MCF 10A (cell line): ENCODE results near the gene IKBKG. TPM values are rescaled to one million over a fixed set of nuclear protein-coding genes. Genes with fewer than 3 reads are reported as not detected.

Experiments used
- BruUV-seq: library from RNA; stranded (reverse); fragments of 400-500 nt; replicated peaks from 2 replicates; lab custom pipeline; 2021; lab: Mats Ljungman, UMichigan
- CTCF ChIA-PET: fragments of 300-600 bp; sonication (Branson Sonifier 250); formaldehyde crosslinking; extraction: SDS; loops from one replicate; lab custom pipeline; 2021; ENCODE audit warnings: antibody characterized with exemption, inconsistent platforms; lab: Yijun Ruan, JAX
- POLR2A ChIA-PET: fragments of 300-600, 350-650 bp; sonication (Branson Sonifier 250); formaldehyde crosslinking; extraction: SDS; loops from one replicate; lab custom pipeline; 2020; ENCODE audit warnings: antibody characterized with exemption, inconsistent platforms; lab: Yijun Ruan, JAX
- DNase-seq: peaks from one replicate; pipeline ENCODE4 v3.0.0-alpha.2; 2018; ENCODE audit not compliant: unreplicated experiment
- H3K27ac Mint-ChIP-seq: one replicate; pipeline ENCODE4 v1.8.0; 2022; ENCODE audit warnings: mild to moderate bottlenecking, low read depth, mixed read lengths; ENCODE audit not compliant: unreplicated experiment
- H3K27me3 Mint-ChIP-seq: one replicate; pipeline ENCODE4 v1.8.0; 2022; ENCODE audit warnings: mixed read lengths; ENCODE audit not compliant: insufficient read depth, unreplicated experiment
- H3K36me3 Mint-ChIP-seq: one replicate; pipeline ENCODE4 v1.8.0; 2022; ENCODE audit warnings: mild to moderate bottlenecking, moderate library complexity, mixed read lengths; ENCODE audit not compliant: insufficient read depth, unreplicated experiment
- H3K4me1 Mint-ChIP-seq: one replicate; pipeline ENCODE4 v1.8.0; 2022; ENCODE audit warnings: mixed read lengths; ENCODE audit not compliant: insufficient read depth, unreplicated experiment
- H3K4me3 Mint-ChIP-seq: one replicate; pipeline ENCODE4 v1.8.0; 2022; ENCODE audit warnings: mild to moderate bottlenecking, moderate library complexity, mixed read lengths; ENCODE audit not compliant: unreplicated experiment
- H3K9me3 Mint-ChIP-seq: one replicate; pipeline ENCODE4 v1.8.0; 2022; ENCODE audit warnings: mixed read lengths; ENCODE audit not compliant: unreplicated experiment
- intact Hi-C: fragments of 100-400 bp; cut with micrococcal nuclease; formaldehyde crosslinking; loops from 2 replicates; pipeline ENCODE4 v1.14.1; 2022
- total RNA-seq: library from RNA; stranded (reverse); gene quantifications from 2 replicates; pipeline ENCODE4 v1.2.3, GENCODE V29; 2022
- TF ChIP-seq, protein P1 (sequence below): fragments of 200-600 bp; IDR thresholded peaks from one replicate; pipeline ENCODE4 v1.8.0; 2022; ENCODE audit warnings: antibody characterized with exemption, mild to moderate bottlenecking; ENCODE audit not compliant: unreplicated experiment

IKBKG gene
- total RNA-seq, 1 experiment from 2014 or later: 29.3 TPM

DNA sequence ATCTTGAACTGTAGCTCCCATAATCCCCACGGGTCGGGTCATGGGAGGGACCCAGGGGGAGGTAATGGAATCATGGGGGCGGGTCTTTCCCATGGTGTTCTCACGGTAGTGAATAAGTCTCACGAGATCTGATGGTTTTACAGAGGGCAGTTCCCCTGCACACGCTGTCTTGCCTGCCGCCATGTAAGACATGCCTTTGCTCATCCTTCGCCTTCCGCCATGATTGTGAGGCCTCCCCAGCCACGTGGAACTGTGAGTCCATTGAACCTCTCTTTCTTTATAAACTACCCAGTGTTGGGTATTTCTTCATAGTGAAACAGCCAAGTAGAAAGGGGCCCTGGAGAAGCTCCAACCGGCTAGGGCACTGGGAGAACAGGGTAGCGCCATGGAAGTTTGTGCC, 49.8 kb downstream of the IKBKG start:
- POLR2A ChIA-PET: no interaction called here
- intact Hi-C loops: no loop called here
- peak overlapping the region; percentile 19 for H3K27ac Mint-ChIP-seq
- no peak overlapping the region for H3K4me3 Mint-ChIP-seq
- no TSS peak for BruUV-seq
- CTCF ChIA-PET: no interaction called here
- H3K27me3 Mint-ChIP-seq: no peaks in the 10 kb centered on the region
- no peaks in the 10 kb centered on the region for H3K36me3 Mint-ChIP-seq
- peaks cover 5% of the 10 kb centered on the region for H3K9me3 Mint-ChIP-seq
- no peak for DNase-seq
- TF ChIP-seq, protein P1, sequence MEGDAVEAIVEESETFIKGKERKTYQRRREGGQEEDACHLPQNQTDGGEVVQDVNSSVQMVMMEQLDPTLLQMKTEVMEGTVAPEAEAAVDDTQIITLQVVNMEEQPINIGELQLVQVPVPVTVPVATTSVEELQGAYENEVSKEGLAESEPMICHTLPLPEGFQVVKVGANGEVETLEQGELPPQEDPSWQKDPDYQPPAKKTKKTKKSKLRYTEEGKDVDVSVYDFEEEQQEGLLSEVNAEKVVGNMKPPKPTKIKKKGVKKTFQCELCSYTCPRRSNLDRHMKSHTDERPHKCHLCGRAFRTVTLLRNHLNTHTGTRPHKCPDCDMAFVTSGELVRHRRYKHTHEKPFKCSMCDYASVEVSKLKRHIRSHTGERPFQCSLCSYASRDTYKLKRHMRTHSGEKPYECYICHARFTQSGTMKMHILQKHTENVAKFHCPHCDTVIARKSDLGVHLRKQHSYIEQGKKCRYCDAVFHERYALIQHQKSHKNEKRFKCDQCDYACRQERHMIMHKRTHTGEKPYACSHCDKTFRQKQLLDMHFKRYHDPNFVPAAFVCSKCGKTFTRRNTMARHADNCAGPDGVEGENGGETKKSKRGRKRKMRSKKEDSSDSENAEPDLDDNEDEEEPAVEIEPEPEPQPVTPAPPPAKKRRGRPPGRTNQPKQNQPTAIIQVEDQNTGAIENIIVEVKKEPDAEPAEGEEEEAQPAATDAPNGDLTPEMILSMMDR: no peak
- H3K4me1 Mint-ChIP-seq: peaks cover 51% of the 10 kb centered on the region

DNA sequence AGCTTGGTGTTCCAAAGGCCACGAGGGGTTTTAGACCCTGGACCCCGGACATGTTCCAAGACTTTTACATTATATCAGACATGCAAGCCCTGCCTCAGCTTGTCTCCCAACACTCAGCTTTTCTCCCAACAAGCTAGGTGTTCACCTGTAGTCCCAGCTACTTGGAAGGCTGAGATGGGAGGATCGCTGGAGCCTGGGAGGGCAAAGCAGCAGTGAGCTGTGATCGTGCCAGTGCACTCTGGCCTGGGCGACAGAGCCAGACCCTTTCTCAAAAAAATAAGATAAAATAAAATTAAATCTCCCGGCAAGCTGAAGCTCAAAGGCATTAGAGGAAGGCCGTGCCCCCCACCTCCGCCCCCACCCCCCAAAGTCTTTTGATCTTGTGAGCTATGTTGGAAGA, 51.2 kb downstream of the IKBKG start:
- ChIA-PET POLR2A (interaction anchor here (0.6 kb wide), 1 partner anchor 82 kb away, joined by 3 read pairs; the partner anchor contains the start of gene FAM3A), CTCF (interaction anchor here (0.9 to 1.3 kb wide), 3 partner anchors 11 to 225 kb away, joined by 3 read pairs; no protein-coding TSS in a partner anchor)
- no peak overlapping the region for H3K4me3 Mint-ChIP-seq
- TF ChIP-seq, protein P1: no peak
- peaks cover 52% of the 10 kb centered on the region for H3K4me1 Mint-ChIP-seq
- H3K9me3 Mint-ChIP-seq: no peaks in the 10 kb centered on the region
- no TSS peak for BruUV-seq
- no peak for DNase-seq
- H3K27me3 Mint-ChIP-seq: no peaks in the 10 kb centered on the region
- intact Hi-C loops: no loop called here
- H3K27ac Mint-ChIP-seq: no peak overlapping the region
- H3K36me3 Mint-ChIP-seq: no peaks in the 10 kb centered on the region

DNA sequence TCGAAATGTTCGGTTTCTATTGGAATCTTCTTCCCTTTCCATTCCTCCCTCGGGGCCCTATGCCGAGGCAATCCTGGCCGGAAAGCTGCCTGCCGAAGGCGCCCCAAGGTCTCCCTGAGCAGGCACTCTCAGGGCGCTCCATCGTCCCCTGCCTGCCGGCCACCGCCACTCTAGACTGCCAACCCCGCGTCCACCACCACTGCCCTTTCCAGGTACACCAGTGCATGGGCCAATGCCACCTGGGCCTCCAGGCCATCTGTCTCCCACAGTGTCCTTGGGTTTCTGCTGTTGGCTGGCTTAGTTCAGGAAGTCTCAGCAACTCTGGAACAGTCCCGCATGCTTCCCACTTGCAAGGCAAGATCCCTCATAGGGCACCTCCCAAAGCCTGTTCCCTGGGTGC, 52.1 kb downstream of the IKBKG start:
- no TSS peak for BruUV-seq
- intact Hi-C loops: no loop called here
- peak overlapping the region; percentile 33 for H3K27ac Mint-ChIP-seq
- TF ChIP-seq, protein P1: no peak
- ChIA-PET CTCF (interaction anchor here (1.3 to 2.4 kb wide), 2 partner anchors 11 to 150 kb away, joined by 3 to 6 read pairs; no protein-coding TSS in a partner anchor), POLR2A (no interaction called here)
- H3K36me3 Mint-ChIP-seq: no peaks in the 10 kb centered on the region
- H3K4me1 Mint-ChIP-seq: peaks cover 61% of the 10 kb centered on the region
- H3K27me3 Mint-ChIP-seq: no peaks in the 10 kb centered on the region
- H3K9me3 Mint-ChIP-seq: no peaks in the 10 kb centered on the region
- DNase-seq: no peak
- H3K4me3 Mint-ChIP-seq: no peak overlapping the region

DNA sequence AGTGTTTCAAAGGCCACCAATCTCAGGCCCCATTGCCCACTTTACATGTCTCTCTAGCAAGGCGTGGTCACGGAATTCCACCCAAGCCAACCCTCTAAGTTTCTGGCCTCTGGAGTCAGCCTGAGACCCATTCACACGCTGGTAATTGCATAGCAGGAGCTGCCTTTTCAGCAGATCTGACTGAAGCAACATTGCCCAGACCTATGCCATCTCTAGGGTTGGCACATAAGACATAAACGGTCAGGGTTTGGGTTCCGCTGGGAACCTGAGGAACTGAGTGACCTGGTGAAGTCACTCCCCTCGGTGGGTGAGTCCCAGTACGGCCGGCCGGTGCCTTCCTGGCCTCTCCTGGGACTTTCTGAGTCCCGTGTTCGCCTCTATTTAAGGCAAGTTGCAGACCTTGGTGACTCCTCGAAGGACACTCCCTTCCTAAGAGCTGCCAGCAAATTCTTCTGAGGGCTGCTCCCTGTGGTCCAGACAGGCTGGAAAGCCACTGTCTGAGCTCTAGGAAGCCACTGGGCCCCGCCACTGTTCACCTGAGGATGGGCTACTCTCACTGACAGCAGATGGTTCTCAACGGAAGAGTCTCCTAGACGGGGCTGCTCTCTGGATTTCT, 53.4 kb downstream of the IKBKG start:
- no peaks in the 10 kb centered on the region for H3K9me3 Mint-ChIP-seq
- ChIA-PET POLR2A (interaction anchor here (0.7 to 1.4 kb wide), 4 partner anchors 119 to 202 kb away, joined by 3 to 5 read pairs (median 4); partner anchors contain the start of gene RPL10), CTCF (interaction anchor here (2.4 kb wide), 1 partner anchor 148 kb away, joined by 6 read pairs; no protein-coding TSS in a partner anchor)
- H3K27me3 Mint-ChIP-seq: no peaks in the 10 kb centered on the region
- no TSS peak for BruUV-seq
- peak overlapping the region; percentile 33 for H3K27ac Mint-ChIP-seq
- H3K4me1 Mint-ChIP-seq: peaks cover 57% of the 10 kb centered on the region
- H3K4me3 Mint-ChIP-seq: no peak overlapping the region
- intact Hi-C loops: no loop called here
- TF ChIP-seq, protein P1: no peak
- peak; percentile 63 for DNase-seq
- no peaks in the 10 kb centered on the region for H3K36me3 Mint-ChIP-seq
